ENCODE data around the gene FADS3.

The FADS3 gene

DNA sequence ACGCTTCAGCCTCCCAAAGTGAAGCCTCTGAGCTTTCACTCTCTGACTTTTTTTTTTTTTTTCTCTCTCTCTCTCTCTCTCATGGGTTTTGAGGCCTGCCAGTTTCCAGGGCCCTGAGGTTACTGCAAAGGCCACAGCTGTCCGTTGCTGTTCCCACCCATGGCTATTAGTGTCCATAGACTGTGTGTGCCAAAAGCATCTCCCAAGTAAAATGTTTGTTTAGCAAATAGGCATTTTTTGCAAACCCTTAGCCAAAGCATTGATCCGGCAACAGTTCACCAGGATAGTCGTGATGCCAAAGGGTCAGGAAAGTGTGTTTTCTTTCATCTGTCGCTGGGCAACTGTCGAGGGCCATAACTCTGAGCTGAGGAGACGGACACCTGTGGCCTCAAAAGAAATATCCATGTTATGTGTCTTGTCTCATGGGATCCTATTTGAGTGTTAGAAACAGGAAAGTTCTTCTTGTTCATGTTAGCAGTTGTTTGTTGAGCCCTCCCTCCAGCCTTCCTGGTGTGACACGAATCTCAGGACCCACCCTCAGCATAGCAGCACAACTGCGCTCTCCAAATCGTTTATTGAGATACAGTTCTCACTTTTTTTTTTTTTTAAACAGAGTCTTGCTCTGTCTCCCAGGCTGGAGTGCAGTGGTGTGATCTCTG, 44.9 kb downstream of the FADS3 start:
- DNase-seq (ENCODE audit: low read depth), result no peak
- H3K4me3 ChIP-seq (ENCODE audit: low read length), result no peak overlapping the region
- no peak for TF ChIP-seq CTCF (IDR thresholded peaks at IDR 0.05; ENCODE audit: insufficient read depth, low read depth, low read length, missing control alignments)

DNA sequence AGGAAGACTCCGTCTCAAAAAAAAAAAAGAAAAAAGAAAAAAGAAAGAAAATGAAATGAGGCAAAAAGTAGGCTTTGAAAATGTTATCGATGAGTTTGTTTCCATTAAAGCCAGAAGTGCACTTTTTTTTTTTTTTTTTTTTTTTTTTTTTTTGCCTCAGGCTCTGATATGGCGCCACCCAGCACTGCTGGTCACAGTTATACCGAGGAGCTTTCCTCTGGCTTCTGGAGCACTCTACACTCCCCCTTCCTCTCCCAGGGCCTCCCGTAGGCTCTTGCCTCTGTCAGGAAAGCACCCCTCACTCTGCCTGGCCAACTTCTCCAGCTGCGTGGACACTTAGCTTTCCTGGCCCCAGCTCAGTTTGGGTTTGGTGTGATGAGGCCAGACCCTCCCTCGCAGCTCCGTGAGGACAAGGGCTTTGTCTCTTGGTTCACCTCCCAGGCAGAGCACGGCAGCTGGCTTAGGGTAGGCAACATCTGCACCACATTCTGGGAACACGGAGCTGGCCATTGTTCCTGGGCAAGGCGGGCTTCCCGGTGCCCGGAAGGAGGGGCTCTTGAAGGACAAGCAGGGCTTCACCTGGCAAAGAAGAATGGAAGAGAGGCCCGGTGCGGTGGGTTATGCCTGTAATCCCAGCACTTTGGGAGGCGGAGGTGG, 46.3 kb downstream of the FADS3 start:
- H3K4me3 ChIP-seq (ENCODE audit: low read length), result no peak overlapping the region
- DNase-seq (ENCODE audit: low read depth), result no peak
- no peak for TF ChIP-seq CTCF (IDR thresholded peaks at IDR 0.05; ENCODE audit: insufficient read depth, low read depth, low read length, missing control alignments)

GRCh38 chr11:61842528-61842820, 48.9 kb downstream of the FADS3 start:
- no peak for TF ChIP-seq CTCF (IDR thresholded peaks at IDR 0.05; ENCODE audit: insufficient read depth, low read depth, low read length, missing control alignments)
- no peak for DNase-seq (ENCODE audit: low read depth)
- no peak overlapping the region for H3K4me3 ChIP-seq (ENCODE audit: low read length)

GRCh38 chr11:61841636-61842527, 49.5 kb downstream of the FADS3 start:
- DNase-seq (ENCODE audit: low read depth), result no peak
- no peak for TF ChIP-seq CTCF (IDR thresholded peaks at IDR 0.05; ENCODE audit: insufficient read depth, low read depth, low read length, missing control alignments)
- H3K4me3 ChIP-seq (ENCODE audit: low read length), result no peak overlapping the region

GRCh38 chr11:61840371-61840770, 51.0 kb downstream of the FADS3 start:
- TF ChIP-seq CTCF (IDR thresholded peaks at IDR 0.05; ENCODE audit: insufficient read depth, low read depth, low read length, missing control alignments), result no peak
- no peak overlapping the region for H3K4me3 ChIP-seq (ENCODE audit: low read length)
- no peak for DNase-seq (ENCODE audit: low read depth)

DNA sequence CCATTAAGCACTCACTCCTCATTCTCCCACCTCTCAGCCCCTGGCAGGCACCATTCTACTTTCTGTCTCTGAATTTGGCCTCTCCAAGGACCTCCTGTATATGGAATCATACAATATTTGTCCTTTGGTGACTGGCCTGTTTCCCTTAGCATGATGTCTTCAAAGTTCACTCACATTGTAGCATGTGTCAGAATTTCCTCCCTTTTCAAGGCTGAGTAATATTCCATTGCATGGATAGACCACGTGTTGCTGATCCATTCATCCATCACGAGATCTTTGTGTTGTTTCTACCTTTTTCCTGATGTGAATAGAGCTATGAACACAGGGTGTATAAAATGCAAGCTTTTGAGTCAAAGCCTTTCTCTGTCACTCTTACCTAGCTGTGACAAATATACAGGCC, 51.6 kb downstream of the FADS3 start:
- DNase-seq (ENCODE audit: low read depth), result no peak
- no peak for TF ChIP-seq CTCF (IDR thresholded peaks at IDR 0.05; ENCODE audit: insufficient read depth, low read depth, low read length, missing control alignments)
- H3K4me3 ChIP-seq (ENCODE audit: low read length), result no peak overlapping the region

All from epithelial cell of esophagus (primary cell).